ENCODE results near the gene PATL2.
"Not testable (repeated sequence)": the region's sequence is repeated elsewhere in the genome, so short reads cannot be mapped to it uniquely, and the experiment has no call there.

The PATL2 gene

GRCh38 chr15:44711096-44711742, at the start of gene PATL2, which contains the start of gene B2M:
Gene PATL2, minus strand, starts transcription at chr15:44711323. Its CDS starts 34,833 bp downstream, at chr15:44676490.
Gene B2M, plus strand, starts transcription at chr15:44711517. Its CDS starts 30 bp downstream, at chr15:44711547.
- Histone ChIP-seq H3K27ac (peak within 1 kb of the TSS; percentile 92), H2AFZ (ENCODE audit: low read depth) (peak within 1 kb of the TSS; percentile 81), H3K4me2 (peak within 1 kb of the TSS; percentile 96), H4K20me1 (ENCODE audit: insufficient read depth) (peaks cover 35% of the 10 kb centered on the region), H3K27me3 (ENCODE audit: insufficient read depth, low read depth) (no peaks in the 10 kb centered on the region), H3K4me3 (IDR thresholded peaks at IDR 0.05; ENCODE audit: insufficient read depth, low read depth, low read length) (no peak within 1 kb of the TSS), H3K4me1 (ENCODE audit: low read depth, poor library complexity, severe bottlenecking) (peaks cover 43% of the 10 kb centered on the region), H3K36me3 (ENCODE audit: insufficient read depth) (peaks cover 8% of the 10 kb centered on the region), H3K9ac (peak within 1 kb of the TSS; percentile 97), H3K79me2 (ENCODE audit: insufficient read depth, low read depth) (peaks cover 48% of the 10 kb centered on the region)
- TF ChIP-seq, protein P1, sequence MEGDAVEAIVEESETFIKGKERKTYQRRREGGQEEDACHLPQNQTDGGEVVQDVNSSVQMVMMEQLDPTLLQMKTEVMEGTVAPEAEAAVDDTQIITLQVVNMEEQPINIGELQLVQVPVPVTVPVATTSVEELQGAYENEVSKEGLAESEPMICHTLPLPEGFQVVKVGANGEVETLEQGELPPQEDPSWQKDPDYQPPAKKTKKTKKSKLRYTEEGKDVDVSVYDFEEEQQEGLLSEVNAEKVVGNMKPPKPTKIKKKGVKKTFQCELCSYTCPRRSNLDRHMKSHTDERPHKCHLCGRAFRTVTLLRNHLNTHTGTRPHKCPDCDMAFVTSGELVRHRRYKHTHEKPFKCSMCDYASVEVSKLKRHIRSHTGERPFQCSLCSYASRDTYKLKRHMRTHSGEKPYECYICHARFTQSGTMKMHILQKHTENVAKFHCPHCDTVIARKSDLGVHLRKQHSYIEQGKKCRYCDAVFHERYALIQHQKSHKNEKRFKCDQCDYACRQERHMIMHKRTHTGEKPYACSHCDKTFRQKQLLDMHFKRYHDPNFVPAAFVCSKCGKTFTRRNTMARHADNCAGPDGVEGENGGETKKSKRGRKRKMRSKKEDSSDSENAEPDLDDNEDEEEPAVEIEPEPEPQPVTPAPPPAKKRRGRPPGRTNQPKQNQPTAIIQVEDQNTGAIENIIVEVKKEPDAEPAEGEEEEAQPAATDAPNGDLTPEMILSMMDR (conservative IDR thresholded peaks at IDR 0.05; ENCODE audit: low read depth, low read length) = 0 out of 2 replicates have a peak, but pooled peaks have one; percentile 20

DNA sequence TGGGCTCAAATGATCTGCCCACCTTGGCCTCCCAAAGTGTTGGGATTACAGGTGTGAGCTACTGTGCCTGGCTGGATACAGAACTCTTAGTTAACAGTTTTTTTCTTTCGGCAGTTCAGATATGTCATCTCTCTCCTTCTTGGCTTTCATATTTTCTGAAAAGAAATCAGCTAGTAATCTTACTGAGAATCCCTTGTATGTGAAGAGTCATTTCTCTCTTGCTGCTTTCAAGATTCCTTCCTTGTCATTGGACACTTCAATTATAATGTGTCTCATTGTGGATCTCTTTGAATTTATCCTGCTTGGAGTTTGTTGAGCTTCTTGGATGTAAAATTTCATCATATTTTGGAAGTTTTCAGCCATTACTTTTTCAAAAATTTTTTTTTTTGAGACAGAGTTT, 42.2 kb upstream of the PATL2 start:
- no peaks in the 10 kb centered on the region for H3K4me1 ChIP-seq (ENCODE audit: low read depth, poor library complexity, severe bottlenecking)
- no peaks in the 10 kb centered on the region for H3K79me2 ChIP-seq (ENCODE audit: insufficient read depth, low read depth)
- no peak overlapping the region for H2AFZ ChIP-seq (ENCODE audit: low read depth)
- H3K4me2 ChIP-seq = no peak overlapping the region
- H3K36me3 ChIP-seq (ENCODE audit: insufficient read depth) = no peaks in the 10 kb centered on the region
- H3K4me3 ChIP-seq (IDR thresholded peaks at IDR 0.05; ENCODE audit: insufficient read depth, low read depth, low read length) = no peak overlapping the region
- no peaks in the 10 kb centered on the region for H3K27me3 ChIP-seq (ENCODE audit: insufficient read depth, low read depth)
- no peaks in the 10 kb centered on the region for H4K20me1 ChIP-seq (ENCODE audit: insufficient read depth)
- no peak overlapping the region for H3K9ac ChIP-seq
- TF ChIP-seq, protein P1 (conservative IDR thresholded peaks at IDR 0.05; ENCODE audit: low read depth, low read length) = no peak
- H3K27ac ChIP-seq = no peak overlapping the region

- not testable (repeated sequence) for H3K4me2 ChIP-seq; H3K36me3 ChIP-seq (ENCODE audit: insufficient read depth); H3K4me3 ChIP-seq (IDR thresholded peaks at IDR 0.05; ENCODE audit: insufficient read depth, low read depth, low read length); H3K4me1 ChIP-seq (ENCODE audit: low read depth, poor library complexity, severe bottlenecking); H3K27me3 ChIP-seq (ENCODE audit: insufficient read depth, low read depth); H3K79me2 ChIP-seq (ENCODE audit: insufficient read depth, low read depth); H3K9ac ChIP-seq; H4K20me1 ChIP-seq (ENCODE audit: insufficient read depth); H2AFZ ChIP-seq (ENCODE audit: low read depth); H3K27ac ChIP-seq
Measured at GRCh38 chr15:44743454-44743853, 32.3 kb upstream of the PATL2 start.

- H3K4me1 ChIP-seq (ENCODE audit: low read depth, poor library complexity, severe bottlenecking); H3K79me2 ChIP-seq (ENCODE audit: insufficient read depth, low read depth); H3K4me2 ChIP-seq; H3K27me3 ChIP-seq (ENCODE audit: insufficient read depth, low read depth); H3K27ac ChIP-seq; H2AFZ ChIP-seq (ENCODE audit: low read depth); H3K9ac ChIP-seq; H3K4me3 ChIP-seq (IDR thresholded peaks at IDR 0.05; ENCODE audit: insufficient read depth, low read depth, low read length); H3K36me3 ChIP-seq (ENCODE audit: insufficient read depth); H4K20me1 ChIP-seq (ENCODE audit: insufficient read depth): not testable (repeated sequence)
Measured at GRCh38 chr15:44739222-44739847, 28.2 kb upstream of the PATL2 start.

DNA sequence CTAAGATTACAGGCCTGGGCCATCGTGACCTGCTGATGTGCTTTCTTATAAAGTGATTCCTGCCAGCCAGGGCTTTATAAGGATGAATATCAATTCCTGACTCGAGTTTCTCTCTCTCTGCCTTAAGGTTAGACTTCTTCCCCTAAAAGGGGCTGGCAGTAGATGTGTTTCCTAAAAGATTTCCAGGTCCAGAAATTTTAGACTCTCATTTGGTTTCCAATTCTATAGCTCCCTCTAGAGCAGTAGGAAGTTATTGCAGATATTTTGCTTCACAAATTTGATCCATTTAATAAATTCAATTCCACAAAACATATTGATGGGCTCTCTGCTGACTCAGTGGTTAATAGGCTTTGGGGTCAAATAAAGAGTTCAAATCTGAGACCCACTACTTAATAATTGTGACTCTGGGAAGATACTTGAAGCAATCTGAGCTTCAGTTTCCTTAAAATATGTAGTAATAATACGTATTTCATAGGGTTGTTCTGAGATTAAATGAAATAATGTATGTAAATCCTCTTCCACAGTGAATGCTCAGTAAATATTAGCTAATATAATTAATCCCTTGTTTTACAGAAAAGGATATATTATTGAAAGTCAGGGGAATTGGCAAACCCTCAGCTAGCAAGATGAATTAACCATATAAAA, 27.3 kb upstream of the PATL2 start:
- Histone ChIP-seq H3K4me1 (ENCODE audit: low read depth, poor library complexity, severe bottlenecking) (no peaks in the 10 kb centered on the region), H3K36me3 (ENCODE audit: insufficient read depth) (no peaks in the 10 kb centered on the region), H3K27ac (no peak overlapping the region), H3K27me3 (ENCODE audit: insufficient read depth, low read depth) (no peaks in the 10 kb centered on the region), H2AFZ (ENCODE audit: low read depth) (no peak overlapping the region), H3K4me3 (IDR thresholded peaks at IDR 0.05; ENCODE audit: insufficient read depth, low read depth, low read length) (no peak overlapping the region), H3K9ac (no peak overlapping the region), H3K4me2 (no peak overlapping the region), H4K20me1 (ENCODE audit: insufficient read depth) (no peaks in the 10 kb centered on the region), H3K79me2 (ENCODE audit: insufficient read depth, low read depth) (no peaks in the 10 kb centered on the region)
- TF ChIP-seq, protein P1 (conservative IDR thresholded peaks at IDR 0.05; ENCODE audit: low read depth, low read length) = peak; percentile 82
